HG02938 (cell line): ENCODE data around the gene TSSK6.

Source experiments
- ATAC-seq: cut with Tn5 transposase; IDR thresholded peaks from one replicate; pipeline ENCODE4 v1.9.1; 2021; ENCODE audit warnings: mild to moderate bottlenecking, moderate library complexity; ENCODE audit not compliant: unreplicated experiment

Gene TSSK6

GRCh38 chr19:19531951-19532805, 16.8 kb upstream of the TSSK6 start:
- ATAC-seq = no peak

GRCh38 chr19:19530889-19531288, 15.5 kb upstream of the TSSK6 start:
- no peak for ATAC-seq

- no peak for ATAC-seq
These were observed 15.1 kb upstream of the TSSK6 start for GRCh38 chr19:19530423-19530804.

- ATAC-seq = no peak
These were observed 14.6 kb upstream of the TSSK6 start for GRCh38 chr19:19529783-19530422.

GRCh38 chr19:19528721-19529490, 13.6 kb upstream of the TSSK6 start, which contains the start of gene YJEFN3:
Gene YJEFN3 (plus strand): TSS chr19:19528911. CDS start chr19:19528933, 22 bp downstream.
- no peak for ATAC-seq

- ATAC-seq = no peak
These were observed 12.6 kb upstream of the TSSK6 start for GRCh38 chr19:19527674-19528625.

- ATAC-seq = no peak
These were observed 12.0 kb upstream of the TSSK6 start for GRCh38 chr19:19527371-19527656.

- no peak for ATAC-seq
These were observed 11.4 kb upstream of the TSSK6 start for GRCh38 chr19:19526581-19527370.

GRCh38 chr19:19525611-19526380, 10.4 kb upstream of the TSSK6 start:
- ATAC-seq = no peak

GRCh38 chr19:19524053-19524452, 8.7 kb upstream of the TSSK6 start:
- ATAC-seq = no peak

GRCh38 chr19:19523177-19523576, 7.8 kb upstream of the TSSK6 start:
- ATAC-seq = no peak

GRCh38 chr19:19520989-19521388, 5.6 kb upstream of the TSSK6 start:
- ATAC-seq = no peak

GRCh38 chr19:19517235-19517619, 1.9 kb upstream of the TSSK6 start:
- ATAC-seq = no peak

- ATAC-seq = peak; percentile 75
These were observed 533 bp upstream of the TSSK6 start, which contains the start of gene NDUFA13 for GRCh38 chr19:19515642-19516519. Gene NDUFA13 (plus strand): TSS chr19:19516225. CDS start chr19:19516239, 14 bp downstream.

GRCh38 chr19:19514215-19514657, 1.1 kb downstream of the TSSK6 start:
- no peak for ATAC-seq

GRCh38 chr19:19513682-19514081, 1.7 kb downstream of the TSSK6 start:
- ATAC-seq = no peak

- ATAC-seq = no peak
These were observed 4.9 kb downstream of the TSSK6 start for GRCh38 chr19:19510432-19510831.

GRCh38 chr19:19508217-19508616, 7.1 kb downstream of the TSSK6 start:
- ATAC-seq = no peak
